GM12892 (cell line): Measurements from ENCODE around the gene PDGFC.

Source experiments
- POLR2A ChIP-seq: IDR thresholded peaks from 2 replicates; pipeline ENCODE4 v1.6.1; 2011; ENCODE audit warnings: low read depth, low read length, control low read depth
- POLR2AphosphoS5 ChIP-seq: IDR thresholded peaks from 2 replicates; pipeline ENCODE4 v1.6.1; 2011; ENCODE audit warnings: low read depth, low read length, control low read depth
- TAF1 ChIP-seq: IDR thresholded peaks from 2 replicates; pipeline ENCODE4 v1.6.1; 2011; ENCODE audit warnings: low read depth, mild to moderate bottlenecking, control low read depth, low read length, borderline replicate concordance

DNA sequence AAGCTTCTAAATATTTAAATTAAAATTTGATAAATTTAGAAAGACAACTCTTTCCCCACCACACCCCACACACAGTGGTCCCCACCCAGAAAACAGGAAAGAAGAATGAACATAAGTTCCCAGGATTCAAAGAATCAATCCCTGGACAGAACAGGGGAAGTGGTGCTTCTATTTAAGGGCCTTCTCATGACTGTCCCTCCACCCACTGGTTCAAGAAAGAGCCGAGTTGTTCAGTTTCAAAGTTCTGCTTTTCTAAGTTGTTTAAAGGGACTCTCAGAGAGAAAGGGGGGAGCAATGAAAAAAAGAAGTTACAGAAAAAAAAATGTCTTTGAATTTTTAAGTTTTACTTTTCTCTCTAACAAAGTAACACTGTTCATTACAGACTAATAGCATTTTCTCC lies 195.8 kb downstream of the PDGFC start:
- TF ChIP-seq POLR2A (no peak), POLR2AphosphoS5 (no peak), TAF1 (no peak)
